GM06990 (cell line): ENCODE data around the gene USP26.
"Not testable (repeated sequence)": the region's sequence is repeated elsewhere in the genome, so short reads cannot be mapped to it uniquely, and the experiment has no call there.

ENCODE experiments used
- DNase-seq: peaks from one replicate; pipeline ENCODE4 v3.0.0-alpha.2; 2011; ENCODE audit not compliant: insufficient read length; ENCODE audit errors: extremely low read depth
- H3K27me3 ChIP-seq: replicated peaks from 2 replicates; pipeline ENCODE4 v1.6.0; 2011; ENCODE audit warnings: low read length; ENCODE audit not compliant: control insufficient read depth, insufficient read depth
- H3K36me3 ChIP-seq: 2 replicates; pipeline ENCODE4 v1.5.1; 2011; ENCODE audit warnings: low read length; ENCODE audit not compliant: control insufficient read depth, insufficient read depth
- H3K4me3 ChIP-seq: replicated peaks from 2 replicates; pipeline ENCODE4 v1.5.1; 2011; ENCODE audit warnings: low read depth, mild to moderate bottlenecking, control low read depth, low read length
- TF ChIP-seq, protein P1 (sequence below): IDR thresholded peaks from 2 replicates; pipeline ENCODE4 v1.5.1; 2011; ENCODE audit warnings: low read length, control low read depth, mild to moderate bottlenecking, inconsistent platforms; ENCODE audit not compliant: insufficient read depth, poor library complexity, severe bottlenecking

The USP26 gene

DNA sequence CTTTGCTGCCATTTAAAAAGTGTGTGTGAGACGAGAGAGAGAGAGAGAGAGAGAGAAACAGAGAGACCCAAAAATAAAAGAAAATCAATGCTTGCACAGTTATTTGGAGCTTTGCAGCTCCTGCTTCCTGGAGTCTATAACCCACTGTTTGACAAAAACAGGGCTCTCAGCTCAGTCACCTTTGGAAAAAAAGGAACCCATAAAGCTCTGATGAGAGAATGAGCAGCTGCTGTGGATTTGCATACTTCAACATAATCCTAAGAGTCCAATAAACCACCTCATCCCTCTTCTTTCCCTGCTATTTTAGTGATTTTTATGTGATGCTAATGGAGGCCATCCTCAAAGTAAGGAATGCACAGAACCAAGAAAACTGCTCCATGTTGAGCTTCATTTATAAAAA, 50.3 kb downstream of the USP26 start:
- Histone ChIP-seq H3K36me3 (no peaks in the 10 kb centered on the region), H3K27me3 (no peaks in the 10 kb centered on the region), H3K4me3 (no peak overlapping the region)
- TF ChIP-seq, protein P1, sequence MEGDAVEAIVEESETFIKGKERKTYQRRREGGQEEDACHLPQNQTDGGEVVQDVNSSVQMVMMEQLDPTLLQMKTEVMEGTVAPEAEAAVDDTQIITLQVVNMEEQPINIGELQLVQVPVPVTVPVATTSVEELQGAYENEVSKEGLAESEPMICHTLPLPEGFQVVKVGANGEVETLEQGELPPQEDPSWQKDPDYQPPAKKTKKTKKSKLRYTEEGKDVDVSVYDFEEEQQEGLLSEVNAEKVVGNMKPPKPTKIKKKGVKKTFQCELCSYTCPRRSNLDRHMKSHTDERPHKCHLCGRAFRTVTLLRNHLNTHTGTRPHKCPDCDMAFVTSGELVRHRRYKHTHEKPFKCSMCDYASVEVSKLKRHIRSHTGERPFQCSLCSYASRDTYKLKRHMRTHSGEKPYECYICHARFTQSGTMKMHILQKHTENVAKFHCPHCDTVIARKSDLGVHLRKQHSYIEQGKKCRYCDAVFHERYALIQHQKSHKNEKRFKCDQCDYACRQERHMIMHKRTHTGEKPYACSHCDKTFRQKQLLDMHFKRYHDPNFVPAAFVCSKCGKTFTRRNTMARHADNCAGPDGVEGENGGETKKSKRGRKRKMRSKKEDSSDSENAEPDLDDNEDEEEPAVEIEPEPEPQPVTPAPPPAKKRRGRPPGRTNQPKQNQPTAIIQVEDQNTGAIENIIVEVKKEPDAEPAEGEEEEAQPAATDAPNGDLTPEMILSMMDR: no peak
- DNase-seq: no peak

DNA sequence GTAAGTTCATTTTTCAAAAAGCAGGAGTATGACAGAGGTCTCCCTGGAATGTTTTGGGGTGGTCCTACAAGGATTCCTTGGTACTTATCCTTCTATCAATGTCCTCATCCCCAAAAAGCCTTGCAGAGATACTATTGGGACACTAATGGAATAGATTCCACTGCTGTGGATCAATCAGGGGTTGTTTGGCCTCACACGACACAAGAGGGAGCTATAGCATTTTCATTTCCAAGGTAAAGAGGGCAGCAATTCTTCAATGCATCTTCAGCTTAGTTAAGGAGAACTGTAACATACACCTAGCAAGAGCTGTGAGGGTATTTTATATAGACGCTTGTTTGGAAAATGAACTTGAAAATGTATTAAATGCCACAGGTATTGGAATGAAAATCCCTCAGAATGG, 50.9 kb downstream of the USP26 start:
- Histone ChIP-seq H3K4me3 (no peak overlapping the region), H3K36me3 (no peaks in the 10 kb centered on the region), H3K27me3 (no peaks in the 10 kb centered on the region)
- no peak for DNase-seq
- TF ChIP-seq, protein P1: no peak

DNA sequence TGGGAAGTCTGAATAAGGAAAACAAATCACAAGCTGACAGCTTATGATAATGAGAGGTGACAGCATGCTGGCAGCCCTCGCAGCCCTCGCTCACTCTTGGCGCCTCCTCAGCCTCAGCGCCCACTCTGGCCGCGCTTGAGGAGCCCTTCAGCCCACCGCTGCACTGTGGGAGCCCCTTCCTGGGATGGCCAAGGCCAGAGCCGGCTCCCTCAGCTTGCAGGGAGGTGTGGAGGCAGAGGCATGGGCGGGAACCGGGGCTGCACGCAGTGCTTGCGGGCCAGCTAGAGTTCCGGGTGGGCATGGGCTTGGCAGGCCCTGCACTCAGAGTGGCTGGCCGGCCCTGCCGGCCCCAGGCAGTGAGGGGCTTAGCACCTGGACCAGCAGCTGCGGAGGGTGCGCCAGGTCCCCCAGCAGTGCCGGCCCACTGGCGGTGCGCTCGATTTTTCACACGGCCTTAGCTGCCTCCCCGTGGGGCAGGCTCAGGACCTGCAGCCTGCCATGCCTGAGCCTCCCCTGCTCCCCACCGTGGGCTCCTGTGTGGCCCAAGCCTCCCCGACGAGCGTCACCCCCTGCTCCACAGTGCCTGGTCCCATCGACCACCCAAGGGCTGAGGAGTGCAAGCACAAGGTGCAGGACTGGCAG, 52.6 kb downstream of the USP26 start:
- not testable (repeated sequence) for H3K27me3 ChIP-seq, H3K4me3 ChIP-seq, DNase-seq, H3K36me3 ChIP-seq

DNA sequence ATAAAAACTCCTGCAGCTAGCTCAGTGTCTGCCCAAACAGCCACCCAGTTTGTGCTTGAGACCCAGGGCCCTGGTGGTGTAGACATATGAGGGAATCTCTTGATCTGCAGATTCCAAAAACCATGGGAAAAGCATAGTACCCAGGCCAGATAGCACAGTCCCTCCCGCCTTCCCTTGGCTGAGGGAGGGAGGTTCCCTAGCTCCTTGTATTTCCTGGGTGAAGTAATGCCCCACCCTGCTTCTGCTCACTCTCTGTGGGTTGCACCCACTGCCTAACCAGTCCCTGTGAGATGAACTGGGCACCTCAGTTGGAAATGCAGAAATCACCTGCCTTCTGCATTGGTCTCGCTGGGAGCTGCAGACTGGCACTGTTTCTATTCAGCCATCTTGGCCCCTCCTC, 54.6 kb downstream of the USP26 start:
- Histone ChIP-seq H3K27me3 (no peaks in the 10 kb centered on the region), H3K4me3 (no peak overlapping the region), H3K36me3 (no peaks in the 10 kb centered on the region)
- no peak for DNase-seq
- TF ChIP-seq, protein P1: no peak

DNA sequence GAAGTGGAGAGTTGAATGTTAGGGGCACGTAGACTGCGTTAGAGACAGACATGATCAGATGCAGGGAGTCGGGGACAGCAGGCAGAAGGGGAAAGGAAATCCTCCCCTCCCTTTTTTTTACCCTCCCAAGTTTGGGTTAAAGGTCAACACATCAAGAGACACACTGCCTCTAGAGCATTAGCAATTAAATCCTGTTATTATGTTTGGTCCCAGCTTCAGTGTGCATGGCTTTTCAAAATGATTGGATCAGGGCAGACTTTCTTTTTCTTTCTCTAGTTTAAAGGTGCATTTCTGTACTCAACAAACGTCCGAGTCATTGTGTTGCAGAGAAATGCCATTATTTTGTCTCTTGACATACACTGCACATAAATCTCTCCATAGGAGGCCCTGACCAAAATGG, 63.9 kb downstream of the USP26 start:
- DNase-seq: no peak
- Histone ChIP-seq H3K4me3 (no peak overlapping the region), H3K27me3 (no peaks in the 10 kb centered on the region), H3K36me3 (no peaks in the 10 kb centered on the region)
- TF ChIP-seq, protein P1: no peak

DNA sequence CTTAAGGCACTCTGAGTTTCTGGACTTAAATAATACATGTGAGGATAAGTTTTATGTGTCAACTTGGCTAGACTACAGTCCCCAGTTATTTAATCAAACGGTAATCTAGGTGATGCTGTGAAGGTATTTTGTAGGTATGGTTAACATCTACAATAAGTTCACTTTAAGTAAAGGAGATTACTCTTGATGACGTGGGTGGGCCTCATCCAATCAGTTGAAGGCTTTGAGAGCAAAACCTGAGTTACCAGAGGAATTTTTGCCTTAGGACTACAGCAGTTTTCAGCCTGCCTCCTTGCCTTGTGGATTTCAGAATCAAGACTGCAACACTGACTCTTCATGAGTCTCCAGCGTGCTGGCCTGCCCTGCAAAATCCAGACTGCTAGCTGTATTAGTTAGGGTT, 78.7 kb downstream of the USP26 start:
- Histone ChIP-seq H3K36me3 (no peaks in the 10 kb centered on the region), H3K4me3 (no peak overlapping the region), H3K27me3 (no peaks in the 10 kb centered on the region)
- DNase-seq: no peak
- TF ChIP-seq, protein P1: no peak
